NT2/D1 (cell line): ENCODE data around the gene ADGB.

Experiments used
- YY1 ChIP-seq: IDR thresholded peaks from 2 replicates; pipeline ENCODE4 v1.6.1; 2011; ENCODE audit not compliant: insufficient read length, insufficient read depth
- ZNF274 ChIP-seq: IDR thresholded peaks from 2 replicates; pipeline ENCODE4 v1.6.1; 2011; ENCODE audit warnings: mild to moderate bottlenecking, low read depth, low read length

- TF ChIP-seq ZNF274 (no peak), YY1 (no peak)
These were observed 68.1 kb downstream of the ADGB start for GRCh38 chr6:146666909-146667308.
